Breast epithelium (tissue), 4 donors: Measurements from ENCODE around the gene MZF1. TPM values are rescaled to one million over a fixed set of nuclear protein-coding genes. Genes with fewer than 3 reads are reported as not detected.

Experiments used
- DNase-seq, 2 donors: peaks; one replicate each; pipeline ENCODE4 v3.0.0-alpha.2; 2019; ENCODE audit warnings: low spot score in 2 of 2
- H3K27ac ChIP-seq, 2 donors: fragments of 200-600 bp; sonication (generic) in 1 of 2; one replicate each; pipeline ENCODE4 v1.5.1; 2016 to 2019; ENCODE audit warnings: mild to moderate bottlenecking in 1 of 2
- H3K27me3 ChIP-seq, 2 donors: fragments of 200-600 bp; sonication (generic) in 1 of 2; one replicate each; pipeline versions ENCODE4 v1.5.1 to v1.6.0; 2017 to 2019; ENCODE audit warnings: control low read depth in 1 of 2, mild to moderate bottlenecking in 1 of 2
- H3K36me3 ChIP-seq: fragments of 200-600 bp; one replicate; pipeline ENCODE4 v1.5.1; 2019
- H3K4me1 ChIP-seq, 2 donors: fragments of 200-600 bp; sonication (generic); one replicate each; pipeline ENCODE4 v1.5.1; 2016 to 2019; ENCODE audit warnings: control low read depth in 1 of 2
- H3K4me3 ChIP-seq, 3 donors: fragments of 200-600 bp; sonication (generic); 1 replicate in 2 of 3; 2 replicates in 1 of 3; pipeline ENCODE4 v1.5.1; 2016 to 2019; ENCODE audit warnings: mild to moderate bottlenecking in 3 of 3, moderate library complexity in 2 of 3
- H3K9me3 ChIP-seq, 2 donors: fragments of 200-600 bp; sonication (generic) in 1 of 2; one replicate each; pipeline ENCODE4 v1.5.1; 2016 to 2019; ENCODE audit warnings: control low read depth in 1 of 2
- CTCF ChIP-seq, 3 donors: fragments of 450-650 bp; IDR thresholded peaks; one replicate each; pipeline ENCODE4 v1.5.1; 2016 to 2017; ENCODE audit warnings: antibody characterized with exemption in 3 of 3, mild to moderate bottlenecking in 3 of 3, moderate library complexity in 3 of 3
- POLR2A ChIP-seq: fragments of 450-650 bp; IDR thresholded peaks from one replicate; pipeline ENCODE4 v1.6.1; 2016; ENCODE audit warnings: antibody characterized with exemption, mild to moderate bottlenecking, moderate library complexity
- POLR2AphosphoS5 ChIP-seq, 3 donors: sonication (generic); formaldehyde crosslinking; IDR thresholded peaks; one replicate each; pipeline ENCODE4 v1.6.1; 2017; ENCODE audit warnings: antibody characterized with exemption in 3 of 3
- intact Hi-C: fragments of 100-400 bp; cut with DNase I; formaldehyde crosslinking; loops from one replicate; pipeline ENCODE4 v1.15.1; 2023; ENCODE audit warnings: low total_unique reads
- total RNA-seq, 3 donors: library from RNA; depleted of rRNA; stranded (reverse); fragments of >200 nt; gene quantifications; one replicate each; pipeline ENCODE4 v1.1.0, GENCODE V29; 2016

The MZF1 gene
- total RNA-seq, 3 donors from 2014 or later = 18.7 to 43.0 (median 30.2) TPM

- peak in 1 of 2 donors; percentile 35 for DNase-seq
- H3K4me1 ChIP-seq = peaks cover 0 to 8% of the 10 kb centered on the region in 2 donors
- TF ChIP-seq CTCF (IDR thresholded peaks at IDR 0.05) (no peak), POLR2A (no peak), POLR2AphosphoS5 (IDR thresholded peaks at IDR 0.05) (no peak)
- intact Hi-C loops = no loop called here
- no peaks in the 10 kb centered on the region for H3K9me3 ChIP-seq
- no peaks in the 10 kb centered on the region for H3K27me3 ChIP-seq
- no peak overlapping the region for H3K27ac ChIP-seq
- H3K36me3 ChIP-seq = no peaks in the 10 kb centered on the region
- H3K4me3 ChIP-seq = no peak overlapping the region
These were observed 4.5 kb downstream of the MZF1 start for GRCh38 chr19:58568453-58569130.

GRCh38 chr19:58566989-58567388 lies 6.1 kb downstream of the MZF1 start:
- peaks cover 12 to 13% of the 10 kb centered on the region in 2 donors for H3K4me1 ChIP-seq
- intact Hi-C loops = no loop called here
- peak in 1 of 2 donors; percentile 15 for DNase-seq
- H3K36me3 ChIP-seq = no peaks in the 10 kb centered on the region
- no peak overlapping the region for H3K4me3 ChIP-seq
- H3K27ac ChIP-seq = no peak overlapping the region
- no peak for TF ChIP-seq POLR2A
- TF ChIP-seq POLR2AphosphoS5 (IDR thresholded peaks at IDR 0.05) = no peak
- no peak for TF ChIP-seq CTCF (IDR thresholded peaks at IDR 0.05)
- H3K27me3 ChIP-seq = no peaks in the 10 kb centered on the region
- H3K9me3 ChIP-seq = no peaks in the 10 kb centered on the region

- TF ChIP-seq CTCF (IDR thresholded peaks at IDR 0.05) = no peak
- intact Hi-C loops = no loop called here
- Histone ChIP-seq H3K4me1 (peaks cover 17 to 20% of the 10 kb centered on the region in 2 donors), H3K36me3 (no peaks in the 10 kb centered on the region), H3K9me3 (no peaks in the 10 kb centered on the region), H3K27me3 (no peaks in the 10 kb centered on the region), H3K4me3 (no peak overlapping the region), H3K27ac (no peak overlapping the region)
- DNase-seq = peak in 1 of 2 donors; percentile 15
These were observed 9.3 kb downstream of the MZF1 start for GRCh38 chr19:58563823-58564222.

GRCh38 chr19:58563034-58563573 lies 10.0 kb downstream of the MZF1 start:
- H3K27ac ChIP-seq = peak overlapping the region; percentile 68 to 86
- no peak for TF ChIP-seq CTCF (IDR thresholded peaks at IDR 0.05)
- no peak for TF ChIP-seq POLR2AphosphoS5 (IDR thresholded peaks at IDR 0.05)
- no peak for TF ChIP-seq POLR2A
- DNase-seq = no peak
- no peaks in the 10 kb centered on the region for H3K36me3 ChIP-seq
- H3K4me1 ChIP-seq = peaks cover 17 to 20% of the 10 kb centered on the region in 2 donors
- H3K9me3 ChIP-seq = no peaks in the 10 kb centered on the region
- intact Hi-C loops = no loop called here
- H3K4me3 ChIP-seq = peak overlapping the region; percentile 32 to 80 (median 57)
- no peaks in the 10 kb centered on the region for H3K27me3 ChIP-seq
